ENCODE results near the gene YBEY. TPM values are rescaled to one million over a fixed set of nuclear protein-coding genes. Genes with fewer than 3 reads are reported as not detected.

The YBEY gene
- total and polyA plus RNA-seq, 3 experiments from 2014 or later = 16.7 to 21.0 (median 18.6) TPM

GRCh38 chr21:46245213-46245915 lies 40.8 kb upstream of the YBEY start:
- H3K36me3 Mint-ChIP-seq = peaks cover 19 to 92% (median 20%) of the 10 kb centered on the region in 3 donors
- H3K4me1 ChIP-seq (ENCODE audit: insufficient read depth, low read length) = peaks cover 3% of the 10 kb centered on the region
- no peak overlapping the region for H3K4me3 ChIP-seq (ENCODE audit: low read length)
- H3K9me3 Mint-ChIP-seq = no peaks in the 10 kb centered on the region
- no peaks in the 10 kb centered on the region for H3K9me3 ChIP-seq (ENCODE audit: low read length)
- H3K36me3 ChIP-seq (ENCODE audit: insufficient read depth, low read length) = peaks cover 82% of the 10 kb centered on the region
- no peak overlapping the region for H3K4me3 Mint-ChIP-seq
- no peak for DNase-seq
- H3K27me3 ChIP-seq (ENCODE audit: insufficient read depth, low read length, poor library complexity, severe bottlenecking) = no peaks in the 10 kb centered on the region
- POLR2A ChIA-PET = no interaction called here
- no peak overlapping the region for H3K27ac ChIP-seq (ENCODE audit: low read depth, low read length)
- no peak overlapping the region for H3K27ac Mint-ChIP-seq
- no peaks in the 10 kb centered on the region for H3K27me3 Mint-ChIP-seq
- peaks cover 4 to 11% (median 6%) of the 10 kb centered on the region in 3 donors for H3K4me1 Mint-ChIP-seq
- CTCF ChIA-PET = no interaction called here

- Histone ChIP-seq H3K4me1 (ENCODE audit: insufficient read depth, low read length) (peaks cover 11% of the 10 kb centered on the region), H3K27ac (ENCODE audit: low read depth, low read length) (no peak overlapping the region), H3K4me3 (ENCODE audit: low read length) (no peak overlapping the region), H3K36me3 (ENCODE audit: insufficient read depth, low read length) (peaks cover 86% of the 10 kb centered on the region), H3K27me3 (ENCODE audit: insufficient read depth, low read length, poor library complexity, severe bottlenecking) (no peaks in the 10 kb centered on the region), H3K9me3 (ENCODE audit: low read length) (no peaks in the 10 kb centered on the region)
- Mint-ChIP-seq H3K9me3 (no peaks in the 10 kb centered on the region), H3K27ac (peak overlapping the region in 1 of 8 donors; percentile 22), H3K4me1 (peaks cover 10 to 19% (median 12%) of the 10 kb centered on the region in 3 donors), H3K36me3 (peaks cover 19 to 92% (median 20%) of the 10 kb centered on the region in 3 donors), H3K27me3 (no peaks in the 10 kb centered on the region), H3K4me3 (no peak overlapping the region)
- no peak for DNase-seq
- ChIA-PET CTCF (no interaction called here), POLR2A (no interaction called here)
These were observed 39.8 kb upstream of the YBEY start for GRCh38 chr21:46246345-46246744.

GRCh38 chr21:46247699-46248421 lies 38.3 kb upstream of the YBEY start:
- DNase-seq = no peak
- ChIA-PET CTCF (interaction anchor here (1.0 kb wide), 1 partner anchor 104 kb away, joined by 3 read pairs; no protein-coding TSS in a partner anchor), POLR2A (no interaction called here)
- peaks cover 14% of the 10 kb centered on the region for H3K4me1 ChIP-seq (ENCODE audit: insufficient read depth, low read length)
- no peak overlapping the region for H3K27ac ChIP-seq (ENCODE audit: low read depth, low read length)
- H3K9me3 ChIP-seq (ENCODE audit: low read length) = no peaks in the 10 kb centered on the region
- H3K36me3 ChIP-seq (ENCODE audit: insufficient read depth, low read length) = peaks cover 71% of the 10 kb centered on the region
- Mint-ChIP-seq H3K4me1 (peaks cover 13 to 19% (median 14%) of the 10 kb centered on the region in 3 donors), H3K36me3 (peaks cover 16 to 90% (median 18%) of the 10 kb centered on the region in 3 donors), H3K9me3 (no peaks in the 10 kb centered on the region), H3K4me3 (no peak overlapping the region), H3K27me3 (no peaks in the 10 kb centered on the region), H3K27ac (no peak overlapping the region)
- no peaks in the 10 kb centered on the region for H3K27me3 ChIP-seq (ENCODE audit: insufficient read depth, low read length, poor library complexity, severe bottlenecking)
- H3K4me3 ChIP-seq (ENCODE audit: low read length) = no peak overlapping the region

- no peaks in the 10 kb centered on the region for H3K27me3 ChIP-seq (ENCODE audit: insufficient read depth, low read length, poor library complexity, severe bottlenecking)
- Mint-ChIP-seq H3K9me3 (no peaks in the 10 kb centered on the region), H3K4me1 (peaks cover 16 to 23% (median 17%) of the 10 kb centered on the region in 3 donors), H3K4me3 (no peak overlapping the region), H3K27ac (peak overlapping the region in 2 of 8 donors; percentile 16 to 50), H3K27me3 (no peaks in the 10 kb centered on the region), H3K36me3 (peaks cover 17 to 90% (median 20%) of the 10 kb centered on the region in 3 donors)
- ChIA-PET POLR2A (no interaction called here), CTCF (no interaction called here)
- DNase-seq = no peak
- peaks cover 19% of the 10 kb centered on the region for H3K4me1 ChIP-seq (ENCODE audit: insufficient read depth, low read length)
- no peak overlapping the region for H3K27ac ChIP-seq (ENCODE audit: low read depth, low read length)
- no peaks in the 10 kb centered on the region for H3K9me3 ChIP-seq (ENCODE audit: low read length)
- H3K4me3 ChIP-seq (ENCODE audit: low read length) = no peak overlapping the region
- peaks cover 69% of the 10 kb centered on the region for H3K36me3 ChIP-seq (ENCODE audit: insufficient read depth, low read length)
These were observed 37.7 kb upstream of the YBEY start for GRCh38 chr21:46248422-46248782.

- Mint-ChIP-seq H3K4me3 (no peak overlapping the region), H3K36me3 (peaks cover 21 to 90% (median 24%) of the 10 kb centered on the region in 3 donors), H3K4me1 (peaks cover 20 to 27% (median 21%) of the 10 kb centered on the region in 3 donors), H3K27ac (peak overlapping the region in 4 of 8 donors; percentile 8 to 81 (median 47)), H3K9me3 (no peaks in the 10 kb centered on the region), H3K27me3 (no peaks in the 10 kb centered on the region)
- POLR2A ChIA-PET = no interaction called here
- no peak overlapping the region for H3K4me3 ChIP-seq (ENCODE audit: low read length)
- H3K9me3 ChIP-seq (ENCODE audit: low read length) = no peaks in the 10 kb centered on the region
- H3K36me3 ChIP-seq (ENCODE audit: insufficient read depth, low read length) = peaks cover 67% of the 10 kb centered on the region
- no peak for DNase-seq
- CTCF ChIA-PET = no interaction called here
- peaks cover 23% of the 10 kb centered on the region for H3K4me1 ChIP-seq (ENCODE audit: insufficient read depth, low read length)
- H3K27me3 ChIP-seq (ENCODE audit: insufficient read depth, low read length, poor library complexity, severe bottlenecking) = no peaks in the 10 kb centered on the region
- H3K27ac ChIP-seq (ENCODE audit: low read depth, low read length) = no peak overlapping the region
These were observed 37.3 kb upstream of the YBEY start for GRCh38 chr21:46248827-46249226.

- H3K9me3 Mint-ChIP-seq = no peaks in the 10 kb centered on the region
- H3K9me3 ChIP-seq (ENCODE audit: low read length) = no peaks in the 10 kb centered on the region
- no peaks in the 10 kb centered on the region for H3K27me3 Mint-ChIP-seq
- H3K4me1 Mint-ChIP-seq = peaks cover 30 to 38% (median 34%) of the 10 kb centered on the region in 3 donors
- peak overlapping the region in 5 of 8 donors; percentile 56 to 81 (median 79) for H3K27ac Mint-ChIP-seq
- H3K4me1 ChIP-seq (ENCODE audit: insufficient read depth, low read length) = peaks cover 32% of the 10 kb centered on the region
- no peak for DNase-seq
- peaks cover 26 to 91% (median 31%) of the 10 kb centered on the region in 3 donors for H3K36me3 Mint-ChIP-seq
- H3K4me3 Mint-ChIP-seq = peak overlapping the region in 2 of 7 donors; percentile 4 to 11
- ChIA-PET POLR2A (no interaction called here), CTCF (no interaction called here)
- H3K27ac ChIP-seq (ENCODE audit: low read depth, low read length) = no peak overlapping the region
- no peak overlapping the region for H3K4me3 ChIP-seq (ENCODE audit: low read length)
- peaks cover 64% of the 10 kb centered on the region for H3K36me3 ChIP-seq (ENCODE audit: insufficient read depth, low read length)
- no peaks in the 10 kb centered on the region for H3K27me3 ChIP-seq (ENCODE audit: insufficient read depth, low read length, poor library complexity, severe bottlenecking)
These were observed 35.9 kb upstream of the YBEY start for GRCh38 chr21:46250146-46250725.

- ChIA-PET POLR2A (no interaction called here), CTCF (interaction anchor here (1.2 kb wide), 1 partner anchor 17 kb away, joined by 3 read pairs; no protein-coding TSS in a partner anchor)
- peak overlapping the region in 3 of 8 donors; percentile 36 to 92 (median 71) for H3K27ac Mint-ChIP-seq
- H3K27me3 Mint-ChIP-seq = no peaks in the 10 kb centered on the region
- H3K9me3 ChIP-seq (ENCODE audit: low read length) = no peaks in the 10 kb centered on the region
- no peaks in the 10 kb centered on the region for H3K9me3 Mint-ChIP-seq
- H3K4me1 ChIP-seq (ENCODE audit: insufficient read depth, low read length) = peaks cover 32% of the 10 kb centered on the region
- H3K4me3 ChIP-seq (ENCODE audit: low read length) = no peak overlapping the region
- H3K36me3 Mint-ChIP-seq = peaks cover 17 to 94% (median 29%) of the 10 kb centered on the region in 3 donors
- DNase-seq = no peak
- H3K4me3 Mint-ChIP-seq = no peak overlapping the region
- no peak overlapping the region for H3K27ac ChIP-seq (ENCODE audit: low read depth, low read length)
- H3K27me3 ChIP-seq (ENCODE audit: insufficient read depth, low read length, poor library complexity, severe bottlenecking) = no peaks in the 10 kb centered on the region
- peaks cover 30 to 38% (median 34%) of the 10 kb centered on the region in 3 donors for H3K4me1 Mint-ChIP-seq
- peaks cover 64% of the 10 kb centered on the region for H3K36me3 ChIP-seq (ENCODE audit: insufficient read depth, low read length)
These were observed 33.3 kb upstream of the YBEY start for GRCh38 chr21:46252840-46253239.
